ENCODE data around the gene RPS6KA2.

DNA sequence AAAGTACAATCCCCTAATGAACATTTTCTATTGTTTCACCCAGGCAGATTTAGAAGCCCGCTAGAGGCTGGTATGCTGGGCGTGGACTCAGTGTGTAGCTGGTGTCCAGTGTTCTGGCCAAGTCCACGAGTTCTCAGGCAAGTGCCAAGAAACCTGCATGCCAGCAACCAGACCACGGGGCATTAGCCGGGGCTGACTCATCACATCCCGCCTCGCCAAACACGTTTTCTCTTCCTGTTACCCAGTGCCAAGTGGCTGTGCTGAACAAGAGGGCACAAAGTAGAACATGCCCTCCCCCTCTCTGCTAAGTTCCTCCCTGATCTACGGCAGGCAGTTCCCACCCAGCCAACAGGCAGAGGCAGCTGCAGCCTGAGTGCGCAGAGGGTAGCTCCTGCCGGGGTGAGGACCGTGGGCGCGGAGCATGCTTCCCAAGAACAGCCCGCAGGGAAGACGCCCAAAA lies 70.2 kb downstream of the RPS6KA2 start:
- TF ChIP-seq CTCF (IDR thresholded peaks at IDR 0.05): no peak
- TF ChIP-seq POLR2A (IDR thresholded peaks at IDR 0.05): no peak

All from Peyer's patch (tissue), 4 donors.